Osteoblast (primary cell): ENCODE data around the gene TPST2. TPM values are rescaled to one million over a fixed set of nuclear protein-coding genes. Genes with fewer than 3 reads are reported as not detected.
"Not testable (repeated sequence)": the region's sequence is repeated elsewhere in the genome, so short reads cannot be mapped to it uniquely, and the experiment has no call there.

Experiments
- DNase-seq: peaks from one replicate; pipeline ENCODE4 v3.0.0; 2011; ENCODE audit warnings: low spot score, mixed read lengths; ENCODE audit not compliant: insufficient read length; ENCODE audit errors: missing footprints
- H2AFZ ChIP-seq: 2 replicates; pipeline ENCODE4 v1.6.0; 2011; ENCODE audit warnings: mild to moderate bottlenecking, low read length
- H3K27ac ChIP-seq: 2 replicates; pipeline ENCODE4 v1.5.1; 2011; ENCODE audit warnings: mild to moderate bottlenecking, low read depth, low read length, moderate library complexity
- H3K27me3 ChIP-seq: 2 replicates; pipeline ENCODE4 v1.6.0; 2012; ENCODE audit warnings: mild to moderate bottlenecking, control low read depth, inconsistent platforms, low read length, moderate library complexity; ENCODE audit not compliant: insufficient read depth
- H3K36me3 ChIP-seq: 2 replicates; pipeline ENCODE4 v1.5.1; 2011; ENCODE audit warnings: mild to moderate bottlenecking, low read length, control low read depth, moderate library complexity; ENCODE audit not compliant: insufficient read depth
- H3K4me1 ChIP-seq: 2 replicates; pipeline ENCODE4 v1.5.1; 2011; ENCODE audit warnings: mild to moderate bottlenecking, low read length, control low read depth, moderate library complexity; ENCODE audit not compliant: insufficient read depth
- H3K4me2 ChIP-seq: 2 replicates; pipeline ENCODE4 v1.6.0; 2011; ENCODE audit warnings: mild to moderate bottlenecking, low read length; ENCODE audit not compliant: insufficient read depth
- H3K4me3 ChIP-seq: fragments of 200-600 bp; sonication (generic); 3 replicates; pipeline ENCODE4 v1.5.1; 2012; ENCODE audit warnings: mild to moderate bottlenecking, low read length, inconsistent platforms; ENCODE audit not compliant: insufficient read depth
- H3K79me2 ChIP-seq: 2 replicates; pipeline ENCODE4 v1.6.0; 2012; ENCODE audit warnings: mild to moderate bottlenecking, low read length, control low read depth, inconsistent platforms; ENCODE audit not compliant: insufficient read depth
- H3K9me3 ChIP-seq: 2 replicates; pipeline ENCODE4 v1.5.1; 2011; ENCODE audit warnings: low read depth, low read length, control low read depth
- H4K20me1 ChIP-seq: 2 replicates; pipeline ENCODE4 v1.6.0; 2012; ENCODE audit warnings: mild to moderate bottlenecking, low read length, control low read depth; ENCODE audit not compliant: insufficient read depth
- total RNA-seq: library from RNA; depleted of rRNA; stranded (reverse); fragments of >200 nt; gene quantifications from 2 replicates; pipeline ENCODE4 v1.2.3, GENCODE V29; 2012
- TF ChIP-seq, protein P1 (sequence below): IDR thresholded peaks from 2 replicates; pipeline ENCODE4 v1.5.1; 2011; ENCODE audit warnings: mild to moderate bottlenecking, low read depth, low read length, moderate library complexity; ENCODE audit errors: extremely low read depth

Gene TPST2
- total RNA-seq, 1 donor: 98.4 TPM

DNA sequence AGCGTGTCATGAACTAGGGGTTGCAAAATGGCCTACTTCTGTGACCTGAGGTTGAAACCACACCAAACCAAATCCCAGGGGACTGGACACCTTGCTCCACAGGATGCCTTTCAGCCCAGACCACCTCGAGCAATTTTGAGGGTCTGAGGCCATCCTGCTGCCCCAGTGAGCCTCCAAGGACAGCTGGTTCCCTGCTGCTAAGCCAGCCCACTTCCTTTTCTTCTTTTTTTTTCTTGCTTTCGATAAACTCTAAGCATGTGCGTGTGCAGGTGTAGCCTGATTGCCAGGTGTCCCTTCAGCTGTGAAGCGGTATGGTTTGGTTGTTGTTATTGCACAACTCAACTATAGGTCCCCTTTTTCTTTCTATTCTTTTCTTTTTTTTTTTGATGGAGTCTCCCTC is 25.2 kb upstream of the TPST2 start:
- no peak overlapping the region for H3K4me3 ChIP-seq

DNA sequence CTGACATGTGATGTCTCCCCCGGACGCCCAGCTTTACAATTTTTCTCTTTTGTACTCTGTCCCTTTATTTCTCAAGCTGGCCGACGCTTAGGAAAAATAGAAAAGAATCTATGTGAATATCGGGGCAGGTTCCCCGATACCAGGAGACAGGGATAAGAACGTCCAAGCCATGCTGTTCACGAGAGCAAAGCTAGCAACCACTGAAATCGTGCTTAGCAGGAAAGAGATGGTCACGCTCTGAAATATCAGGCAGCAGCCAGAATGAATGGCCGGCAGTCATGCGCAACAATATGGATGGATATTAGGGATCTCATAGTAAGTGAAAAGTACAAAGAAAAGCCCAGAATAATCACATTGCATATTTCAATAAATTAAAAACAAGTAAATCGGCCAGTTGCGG is 24.4 kb upstream of the TPST2 start:
- no peak for DNase-seq
- Histone ChIP-seq H3K4me3 (no peak overlapping the region), H4K20me1 (no peaks in the 10 kb centered on the region), H3K79me2 (no peaks in the 10 kb centered on the region), H3K9me3 (no peaks in the 10 kb centered on the region), H3K27me3 (peaks cover 9% of the 10 kb centered on the region), H3K4me2 (no peak overlapping the region), H3K4me1 (peaks cover 15% of the 10 kb centered on the region), H3K27ac (no peak overlapping the region), H2AFZ (no peak overlapping the region), H3K36me3 (no peaks in the 10 kb centered on the region)
- TF ChIP-seq, protein P1, sequence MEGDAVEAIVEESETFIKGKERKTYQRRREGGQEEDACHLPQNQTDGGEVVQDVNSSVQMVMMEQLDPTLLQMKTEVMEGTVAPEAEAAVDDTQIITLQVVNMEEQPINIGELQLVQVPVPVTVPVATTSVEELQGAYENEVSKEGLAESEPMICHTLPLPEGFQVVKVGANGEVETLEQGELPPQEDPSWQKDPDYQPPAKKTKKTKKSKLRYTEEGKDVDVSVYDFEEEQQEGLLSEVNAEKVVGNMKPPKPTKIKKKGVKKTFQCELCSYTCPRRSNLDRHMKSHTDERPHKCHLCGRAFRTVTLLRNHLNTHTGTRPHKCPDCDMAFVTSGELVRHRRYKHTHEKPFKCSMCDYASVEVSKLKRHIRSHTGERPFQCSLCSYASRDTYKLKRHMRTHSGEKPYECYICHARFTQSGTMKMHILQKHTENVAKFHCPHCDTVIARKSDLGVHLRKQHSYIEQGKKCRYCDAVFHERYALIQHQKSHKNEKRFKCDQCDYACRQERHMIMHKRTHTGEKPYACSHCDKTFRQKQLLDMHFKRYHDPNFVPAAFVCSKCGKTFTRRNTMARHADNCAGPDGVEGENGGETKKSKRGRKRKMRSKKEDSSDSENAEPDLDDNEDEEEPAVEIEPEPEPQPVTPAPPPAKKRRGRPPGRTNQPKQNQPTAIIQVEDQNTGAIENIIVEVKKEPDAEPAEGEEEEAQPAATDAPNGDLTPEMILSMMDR: no peak

More for the DNA sequence above, 25.2 kb upstream of the TPST2 start:
- Histone ChIP-seq H3K4me2 (no peak overlapping the region), H3K27ac (no peak overlapping the region), H3K36me3 (no peaks in the 10 kb centered on the region), H3K79me2 (no peaks in the 10 kb centered on the region), H4K20me1 (no peaks in the 10 kb centered on the region), H2AFZ (no peak overlapping the region), H3K9me3 (no peaks in the 10 kb centered on the region), H3K4me1 (peaks cover 7% of the 10 kb centered on the region), H3K27me3 (peaks cover 9% of the 10 kb centered on the region)
- peak; percentile 25 for DNase-seq
- TF ChIP-seq, protein P1: no peak

DNA sequence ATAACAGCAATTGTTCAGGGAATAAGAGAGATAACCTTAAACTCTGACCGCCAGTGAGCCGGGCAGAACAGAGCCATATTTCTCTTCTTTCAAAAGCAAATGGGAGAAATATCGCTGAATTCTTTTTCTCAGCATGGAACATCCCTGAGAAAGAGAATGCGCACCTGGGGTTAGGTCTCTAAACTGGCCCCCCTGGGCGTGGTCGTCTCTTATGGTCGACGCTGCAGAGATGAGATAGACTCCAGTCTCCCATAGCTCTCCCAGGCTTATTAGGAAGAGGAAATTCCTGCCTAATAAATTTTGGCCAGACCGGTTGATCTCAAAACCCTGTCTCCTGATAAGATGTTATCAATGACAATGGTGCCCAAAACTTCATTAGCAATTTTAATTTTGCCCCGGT is 23.8 kb upstream of the TPST2 start:
- not testable (repeated sequence) for H2AFZ ChIP-seq, DNase-seq, H3K36me3 ChIP-seq, H3K4me2 ChIP-seq, H3K4me3 ChIP-seq, H3K9me3 ChIP-seq, H3K79me2 ChIP-seq, H3K27ac ChIP-seq, H4K20me1 ChIP-seq, H3K27me3 ChIP-seq
- H3K4me1 ChIP-seq: peaks cover 15% of the 10 kb centered on the region

DNA sequence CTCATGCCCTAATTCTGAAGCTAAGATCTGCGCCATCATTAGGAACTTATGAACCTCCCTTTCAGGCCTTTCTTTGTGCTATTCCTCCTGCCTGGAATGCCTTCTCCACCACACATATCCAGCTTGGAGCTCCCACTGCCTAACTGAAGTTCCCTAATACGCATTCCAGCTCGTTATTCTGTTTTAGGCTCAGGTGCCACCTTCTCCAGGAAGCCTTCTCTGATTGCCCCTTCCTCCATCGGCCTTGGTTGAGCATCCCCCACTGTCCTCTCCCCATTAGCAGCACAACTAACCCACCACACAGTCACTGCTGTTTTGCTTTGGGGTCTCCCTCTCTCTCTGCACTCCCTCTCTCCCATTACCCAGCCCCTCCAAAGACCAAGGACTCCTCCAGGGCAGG is 22.7 kb upstream of the TPST2 start:
- H3K27ac ChIP-seq: no peak overlapping the region
- no peaks in the 10 kb centered on the region for H4K20me1 ChIP-seq
- H3K36me3 ChIP-seq: no peaks in the 10 kb centered on the region
- H2AFZ ChIP-seq: no peak overlapping the region
- no peak overlapping the region for H3K4me2 ChIP-seq
- no peaks in the 10 kb centered on the region for H3K79me2 ChIP-seq
- TF ChIP-seq, protein P1: no peak
- DNase-seq: no peak
- peaks cover 9% of the 10 kb centered on the region for H3K27me3 ChIP-seq
- no peaks in the 10 kb centered on the region for H3K9me3 ChIP-seq
- H3K4me3 ChIP-seq: no peak overlapping the region
- peaks cover 15% of the 10 kb centered on the region for H3K4me1 ChIP-seq
